ENCODE results near the gene RUNDC1.
"Not testable (repeated sequence)": the region's sequence is repeated elsewhere in the genome, so short reads cannot be mapped to it uniquely, and the experiment has no call there.

DNA sequence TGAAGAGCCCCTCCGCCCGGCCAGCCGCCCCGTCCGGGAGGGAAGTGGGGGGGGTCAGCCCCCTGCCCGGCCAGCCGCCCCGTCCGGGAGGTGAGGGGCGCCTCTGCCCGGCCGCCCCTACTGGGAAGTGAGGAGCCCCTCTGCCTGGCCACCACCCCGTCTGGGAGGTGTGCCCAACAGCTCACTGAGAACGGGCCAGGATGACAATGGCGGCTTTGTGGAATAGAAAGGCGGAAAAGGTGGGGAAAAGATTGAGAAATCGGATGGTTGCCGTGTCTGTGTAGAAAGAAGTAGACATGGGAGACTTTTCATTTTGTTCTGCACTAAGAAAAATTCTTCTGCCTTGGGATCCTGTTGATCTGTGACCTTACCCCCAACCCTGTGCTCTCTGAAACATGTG is 7.0 kb upstream of the RUNDC1 start:
- TF ChIP-seq YY1 (IDR thresholded peaks at IDR 0.05; ENCODE audit: insufficient read depth, insufficient read length); ZNF274 (IDR thresholded peaks at IDR 0.05; ENCODE audit: low read depth, low read length); SUZ12 (IDR thresholded peaks at IDR 0.05; ENCODE audit: extremely low read depth, insufficient read depth, insufficient read length): not testable (repeated sequence)

All from NT2/D1 (cell line).